Loucy (cell line): ENCODE data around the gene IQCH.

ENCODE experiments used
- CTCF ChIP-seq: fragments of 200-600 bp; sonication (generic); conservative IDR thresholded peaks from 2 replicates; pipeline ENCODE4 v1.5.1; 2014; ENCODE audit warnings: mild to moderate bottlenecking, antibody characterized with exemption, low read length
- EZH2phosphoT487 ChIP-seq: fragments of 200-600 bp; IDR thresholded peaks from 2 replicates; pipeline ENCODE4 v1.6.1; 2018; ENCODE audit warnings: antibody characterized with exemption, mild to moderate bottlenecking, moderate library complexity, borderline replicate concordance

- TF ChIP-seq CTCF (no peak), EZH2phosphoT487 (no peak)
Measured at GRCh38 chr15:67349634-67350033, 95.0 kb downstream of the IQCH start.
